H9 (cell line): ENCODE results near the gene MYO3A. TPM values are rescaled to one million over a fixed set of nuclear protein-coding genes. Genes with fewer than 3 reads are reported as not detected.

Experiments
- DNase-seq: peaks from one replicate; pipeline ENCODE4 v3.0.0-alpha.2; 2017
- H2AFZ ChIP-seq: one replicate; pipeline ENCODE4 v1.6.1; 2013; ENCODE audit warnings: mild to moderate bottlenecking, low read length, control low read depth, moderate library complexity
- H2AK5ac ChIP-seq: 2 replicates; pipeline ENCODE4 v1.6.1; 2013; ENCODE audit warnings: low read length, control low read depth, mixed read lengths; ENCODE audit not compliant: insufficient read length
- H2BK120ac ChIP-seq: one replicate; pipeline ENCODE4 v1.6.1; 2013; ENCODE audit warnings: low read depth, mild to moderate bottlenecking, low read length, control low read depth, inconsistent platforms; ENCODE audit not compliant: poor library complexity, severe bottlenecking
- H2BK12ac ChIP-seq: 2 replicates; pipeline ENCODE4 v1.6.1; 2013; ENCODE audit warnings: low read length, control low read depth, mixed read lengths, low read depth; ENCODE audit not compliant: insufficient read length
- H2BK15ac ChIP-seq: 2 replicates; pipeline ENCODE4 v1.6.1; 2013; ENCODE audit warnings: low read depth, low read length, control low read depth
- H2BK20ac ChIP-seq: one replicate; pipeline ENCODE4 v1.6.1; 2013; ENCODE audit warnings: low read depth, mild to moderate bottlenecking, low read length, control low read depth, inconsistent platforms; ENCODE audit not compliant: poor library complexity, severe bottlenecking
- H2BK5ac ChIP-seq: 2 replicates; pipeline ENCODE4 v1.6.1; 2013; ENCODE audit warnings: low read length, control low read depth, mixed read lengths; ENCODE audit not compliant: insufficient read length
- H3K14ac ChIP-seq: 2 replicates; pipeline ENCODE4 v1.6.1; 2013; ENCODE audit warnings: low read length, control low read depth; ENCODE audit not compliant: insufficient read depth
- H3K18ac ChIP-seq: 2 replicates; pipeline ENCODE4 v1.6.1; 2013; ENCODE audit warnings: low read depth, mild to moderate bottlenecking, mixed read lengths, low read length, control low read depth; ENCODE audit not compliant: insufficient read length
- H3K23ac ChIP-seq: 2 replicates; pipeline ENCODE4 v1.6.1; 2013; ENCODE audit warnings: low read length, control low read depth, mixed read lengths, low read depth; ENCODE audit not compliant: insufficient read length
- H3K23me2 ChIP-seq: 2 replicates; pipeline ENCODE4 v1.6.1; 2013; ENCODE audit warnings: low read depth, mild to moderate bottlenecking, mixed read lengths, low read length, control low read depth; ENCODE audit not compliant: insufficient read length, poor library complexity, severe bottlenecking
- H3K27ac ChIP-seq: 2 replicates; pipeline ENCODE4 v1.5.1; 2013; ENCODE audit warnings: low read length, control low read depth, mixed read lengths, low read depth; ENCODE audit not compliant: insufficient read length
- H3K27me3 ChIP-seq: 2 replicates; pipeline ENCODE4 v1.6.1; 2013; ENCODE audit warnings: low read length, control low read depth, inconsistent platforms; ENCODE audit not compliant: insufficient read depth
- H3K4ac ChIP-seq: 2 replicates; pipeline ENCODE4 v1.6.1; 2013; ENCODE audit warnings: low read depth, mild to moderate bottlenecking, control low read depth, inconsistent platforms, low read length, moderate library complexity
- H3K4me1 ChIP-seq: 2 replicates; pipeline ENCODE4 v1.6.1; 2013; ENCODE audit warnings: low read length, control low read depth, inconsistent platforms; ENCODE audit not compliant: insufficient read depth
- H3K4me2 ChIP-seq: 2 replicates; pipeline ENCODE4 v1.6.1; 2013; ENCODE audit warnings: low read length, control low read depth, mixed read lengths; ENCODE audit not compliant: insufficient read length, insufficient read depth
- H3K56ac ChIP-seq: 2 replicates; pipeline ENCODE4 v1.6.1; 2013; ENCODE audit warnings: low read depth, mild to moderate bottlenecking, mixed read lengths, low read length, control low read depth; ENCODE audit not compliant: insufficient read length
- H3K79me1 ChIP-seq: 2 replicates; pipeline ENCODE4 v1.6.1; 2013; ENCODE audit warnings: low read depth, mild to moderate bottlenecking, moderate library complexity, low read length, control low read depth, inconsistent platforms; ENCODE audit not compliant: insufficient read depth, poor library complexity, severe bottlenecking
- H3K79me2 ChIP-seq: 2 replicates; pipeline ENCODE4 v1.6.1; 2013; ENCODE audit warnings: low read length, control low read depth, inconsistent platforms; ENCODE audit not compliant: insufficient read depth
- H3K9ac ChIP-seq: 2 replicates; pipeline ENCODE4 v1.6.1; 2013; ENCODE audit warnings: low read length, control low read depth, mixed read lengths; ENCODE audit not compliant: insufficient read length; ENCODE audit errors: extremely low read depth
- H3K9me3 ChIP-seq: one replicate; pipeline ENCODE4 v1.6.1; 2013; ENCODE audit warnings: low read depth, low read length, inconsistent platforms; ENCODE audit not compliant: control insufficient read depth
- H3T11ph ChIP-seq: one replicate; pipeline ENCODE4 v1.6.1; 2013; ENCODE audit warnings: mild to moderate bottlenecking, low read length, control low read depth, inconsistent platforms
- H4K20me1 ChIP-seq: one replicate; pipeline ENCODE4 v1.6.1; 2013; ENCODE audit not compliant: control insufficient read depth, insufficient read length, insufficient read depth
- H4K5ac ChIP-seq: 2 replicates; pipeline ENCODE4 v1.6.1; 2013; ENCODE audit warnings: low read depth, mild to moderate bottlenecking, mixed read lengths, low read length, control low read depth; ENCODE audit not compliant: insufficient read length
- H4K8ac ChIP-seq: replicated peaks from 2 replicates; pipeline ENCODE4 v1.6.1; 2013; ENCODE audit warnings: low read length, control low read depth, mixed read lengths, low read depth; ENCODE audit not compliant: insufficient read length
- H4K91ac ChIP-seq: 2 replicates; pipeline ENCODE4 v1.6.1; 2013; ENCODE audit warnings: low read depth, mild to moderate bottlenecking, moderate library complexity, mixed read lengths, low read length, control low read depth; ENCODE audit not compliant: insufficient read length
- H3K27ac Mint-ChIP-seq, 3 experiments: 2 replicates in 2 of 3; 3 replicates in 1 of 3; pipeline ENCODE4 v1.8.0; 2020 to 2021; ENCODE audit warnings: mixed read lengths in 3 of 3, mild to moderate bottlenecking in 1 of 3, moderate library complexity in 1 of 3
- H3K27me3 Mint-ChIP-seq: 2 replicates; pipeline ENCODE4 v1.8.0; 2021; ENCODE audit warnings: low read depth, mild to moderate bottlenecking, moderate library complexity, mixed read lengths
- H3K36me3 Mint-ChIP-seq, 3 experiments: 2 replicates in 2 of 3; 3 replicates in 1 of 3; pipeline ENCODE4 v1.8.0; 2020 to 2021; ENCODE audit warnings: low read depth in 3 of 3, mixed read lengths in 3 of 3; ENCODE audit not compliant: insufficient read depth in 1 of 3
- H3K4me1 Mint-ChIP-seq, 2 experiments: 2 replicates each; pipeline ENCODE4 v1.8.0; 2020; ENCODE audit warnings: mixed read lengths in 2 of 2
- H3K4me3 Mint-ChIP-seq, 2 experiments: 2 replicates in 1 of 2; 3 replicates in 1 of 2; pipeline ENCODE4 v1.8.0; 2020 to 2021; ENCODE audit warnings: mild to moderate bottlenecking in 2 of 2, mixed read lengths in 2 of 2, moderate library complexity in 1 of 2
- H3K9me3 Mint-ChIP-seq, 2 experiments: 2 replicates in 1 of 2; 3 replicates in 1 of 2; pipeline ENCODE4 v1.8.0; 2020; ENCODE audit warnings: mild to moderate bottlenecking in 2 of 2, mixed read lengths in 2 of 2, moderate library complexity in 1 of 2
- WGBS: extraction: QIAGEN DNeasy Blood & Tissue Kit; methylation state at CpG from one replicate; pipeline ENCODE4 v1.1.7; 2013; ENCODE audit warnings: missing lambda C conversion rate, low lambda C conversion rate, mixed read lengths; ENCODE audit not compliant: insufficient read length; ENCODE audit errors: extremely low coverage; 5-methylcytosine and 5-hydroxymethylcytosine counted together
- total RNA-seq: library from RNA; stranded (reverse); gene quantifications from 2 replicates; pipeline ENCODE4 v1.2.1, GENCODE V29; 2021
- TF ChIP-seq, protein P1 (sequence below): fragments of 200-600 bp; sonication (generic); conservative IDR thresholded peaks from 3 replicates; pipeline ENCODE4 v1.8.0; 2021; ENCODE audit warnings: antibody characterized with exemption, mild to moderate bottlenecking

MYO3A gene
- total RNA-seq, 1 experiment from 2014 or later, result 4.3 TPM

DNA sequence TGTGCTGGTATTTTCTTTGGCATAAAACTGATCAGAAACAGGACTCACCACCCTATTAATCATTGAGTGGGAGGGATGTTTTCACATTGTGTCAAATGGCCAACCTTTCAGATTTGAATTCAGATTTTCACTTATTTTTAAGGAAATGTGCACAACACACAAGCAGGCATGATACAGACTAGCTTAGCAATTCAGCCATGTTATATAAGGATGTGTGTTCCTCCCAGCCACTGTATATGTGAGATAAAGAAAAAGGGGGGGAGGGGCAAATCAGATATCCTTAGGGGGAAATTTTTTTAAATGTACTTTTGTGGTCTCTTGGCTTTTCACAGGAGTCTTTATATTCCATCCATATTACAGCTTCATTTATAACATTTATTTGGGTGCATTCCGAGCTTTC, 285.6 kb downstream of the MYO3A start:
- no peak overlapping the region for H3K27ac ChIP-seq
- no peak overlapping the region for H4K8ac ChIP-seq
- H2BK15ac ChIP-seq, result no peak overlapping the region
- Mint-ChIP-seq H3K4me1 (peaks cover 40 to 41% of the 10 kb centered on the region in 2 experiments), H3K4me3 (no peak overlapping the region), H3K27me3 (peaks cover 86% of the 10 kb centered on the region), H3K27ac (no peak overlapping the region), H3K36me3 (no peaks in the 10 kb centered on the region; a peak in 1 of 7 replicates), H3K9me3 (peaks cover 3 to 9% of the 10 kb centered on the region in 2 experiments; a peak in 2 of 5 replicates)
- TF ChIP-seq, protein P1, sequence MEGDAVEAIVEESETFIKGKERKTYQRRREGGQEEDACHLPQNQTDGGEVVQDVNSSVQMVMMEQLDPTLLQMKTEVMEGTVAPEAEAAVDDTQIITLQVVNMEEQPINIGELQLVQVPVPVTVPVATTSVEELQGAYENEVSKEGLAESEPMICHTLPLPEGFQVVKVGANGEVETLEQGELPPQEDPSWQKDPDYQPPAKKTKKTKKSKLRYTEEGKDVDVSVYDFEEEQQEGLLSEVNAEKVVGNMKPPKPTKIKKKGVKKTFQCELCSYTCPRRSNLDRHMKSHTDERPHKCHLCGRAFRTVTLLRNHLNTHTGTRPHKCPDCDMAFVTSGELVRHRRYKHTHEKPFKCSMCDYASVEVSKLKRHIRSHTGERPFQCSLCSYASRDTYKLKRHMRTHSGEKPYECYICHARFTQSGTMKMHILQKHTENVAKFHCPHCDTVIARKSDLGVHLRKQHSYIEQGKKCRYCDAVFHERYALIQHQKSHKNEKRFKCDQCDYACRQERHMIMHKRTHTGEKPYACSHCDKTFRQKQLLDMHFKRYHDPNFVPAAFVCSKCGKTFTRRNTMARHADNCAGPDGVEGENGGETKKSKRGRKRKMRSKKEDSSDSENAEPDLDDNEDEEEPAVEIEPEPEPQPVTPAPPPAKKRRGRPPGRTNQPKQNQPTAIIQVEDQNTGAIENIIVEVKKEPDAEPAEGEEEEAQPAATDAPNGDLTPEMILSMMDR, result no peak
- H2BK120ac ChIP-seq, result no peak overlapping the region
- no peak overlapping the region for H3K9ac ChIP-seq
- H3K23ac ChIP-seq, result no peak overlapping the region
- WGBS, result no CpG with 5 or more reads among the region's 1 CpG
- H3K27me3 ChIP-seq, result peaks cover 38% of the 10 kb centered on the region; the same call in 1 of the 2 replicates
- H3K4me1 ChIP-seq, result no peaks in the 10 kb centered on the region; the same call in 1 of the 2 replicates
- H2AFZ ChIP-seq, result no peak overlapping the region
- H4K20me1 ChIP-seq, result no peaks in the 10 kb centered on the region
- no peak overlapping the region for H3K18ac ChIP-seq
- no peak overlapping the region for H3K14ac ChIP-seq
- no peak for DNase-seq
- no peaks in the 10 kb centered on the region for H3K79me1 ChIP-seq
- no peak overlapping the region for H2BK12ac ChIP-seq
- H3K79me2 ChIP-seq, result no peaks in the 10 kb centered on the region
- H3K4me2 ChIP-seq, result no peak overlapping the region
- H4K5ac ChIP-seq, result no peak overlapping the region
- H3K4ac ChIP-seq, result no peak overlapping the region
- H2BK20ac ChIP-seq, result no peak overlapping the region
- no peak overlapping the region for H3T11ph ChIP-seq
- H3K9me3 ChIP-seq, result no peaks in the 10 kb centered on the region
- no peak overlapping the region for H2AK5ac ChIP-seq
- H3K23me2 ChIP-seq, result peaks cover 33% of the 10 kb centered on the region
- H3K56ac ChIP-seq, result no peak overlapping the region
- no peak overlapping the region for H2BK5ac ChIP-seq
- no peak overlapping the region for H4K91ac ChIP-seq
